HFFc6 (cell line): ENCODE data around the gene RGS3. TPM values are rescaled to one million over a fixed set of nuclear protein-coding genes. Genes with fewer than 3 reads are reported as not detected.
A peak's percentile ranks its signal among the peaks of the same experiment; 100 is the strongest.

ENCODE experiments used
- DNase-seq: peaks from one replicate; pipeline ENCODE4 v3.0.0-alpha.2; 2018
- H3K27ac Mint-ChIP-seq: 2 replicates; pipeline ENCODE4 v1.8.0; 2020; ENCODE audit warnings: mild to moderate bottlenecking, mixed read lengths
- H3K27me3 Mint-ChIP-seq: 2 replicates; pipeline ENCODE4 v1.8.0; 2021; ENCODE audit warnings: mild to moderate bottlenecking, moderate library complexity, mixed read lengths; ENCODE audit not compliant: insufficient read depth
- H3K36me3 Mint-ChIP-seq: 2 replicates; pipeline ENCODE4 v1.8.0; 2021; ENCODE audit warnings: low read depth, mixed read lengths
- H3K4me1 Mint-ChIP-seq: 2 replicates; pipeline ENCODE4 v1.8.0; 2020; ENCODE audit warnings: low read depth, mixed read lengths
- H3K4me3 Mint-ChIP-seq: 2 replicates; pipeline ENCODE4 v1.8.0; 2020; ENCODE audit warnings: mild to moderate bottlenecking, moderate library complexity, mixed read lengths
- H3K9me3 Mint-ChIP-seq: 2 replicates; pipeline ENCODE4 v1.8.0; 2020; ENCODE audit warnings: mild to moderate bottlenecking, mixed read lengths
- CTCF ChIP-seq: fragments of 200-600 bp; sonication (generic); IDR thresholded peaks from 2 replicates; pipeline ENCODE4 v1.5.0; 2021; ENCODE audit warnings: antibody characterized with exemption, mild to moderate bottlenecking
- total RNA-seq, 6 experiments: library from RNA; stranded (reverse); fragmentation: NEBNext Ultra II Directional; extraction: Animal tissue kit (Norgen Biotek cat#: 25700); gene quantifications; 2 replicates in 1 of 6; 3 replicates in 5 of 6; pipeline ENCODE4 v1.2.3, GENCODE V29; 2021

RGS3 gene
- total RNA-seq, 6 experiments from 2014 or later = 49.7 to 57.0 (median 52.5) TPM

GRCh38 chr9:113614843-113615648 lies 151.5 kb downstream of the RGS3 start:
- no peak for TF ChIP-seq CTCF
- Mint-ChIP-seq H3K27ac (peak overlapping the region; percentile 82), H3K36me3 (no peaks in the 10 kb centered on the region; the same call in 1 of the 2 replicates), H3K9me3 (no peaks in the 10 kb centered on the region), H3K4me1 (peaks cover 55% of the 10 kb centered on the region), H3K27me3 (no peaks in the 10 kb centered on the region), H3K4me3 (peak overlapping the region; percentile 58)
- no peak for DNase-seq

- Mint-ChIP-seq H3K4me1 (peaks cover 65% of the 10 kb centered on the region), H3K4me3 (no peak overlapping the region), H3K27ac (peak overlapping the region; percentile 22; the same call in 1 of the 2 replicates), H3K9me3 (no peaks in the 10 kb centered on the region), H3K27me3 (no peaks in the 10 kb centered on the region), H3K36me3 (no peaks in the 10 kb centered on the region; the same call in 1 of the 2 replicates)
- DNase-seq = no peak
- no peak for TF ChIP-seq CTCF
These were observed 152.6 kb downstream of the RGS3 start for GRCh38 chr9:113616116-113616515.

GRCh38 chr9:113616621-113617496 lies 153.3 kb downstream of the RGS3 start:
- TF ChIP-seq CTCF = no peak; the same call in 1 of the 2 replicates
- no peaks in the 10 kb centered on the region; the same call in 1 of the 2 replicates for H3K36me3 Mint-ChIP-seq
- no peak for DNase-seq
- no peaks in the 10 kb centered on the region for H3K27me3 Mint-ChIP-seq
- peak overlapping the region; percentile 22 for H3K27ac Mint-ChIP-seq
- no peak overlapping the region for H3K4me3 Mint-ChIP-seq
- peaks cover 73% of the 10 kb centered on the region for H3K4me1 Mint-ChIP-seq
- H3K9me3 Mint-ChIP-seq = no peaks in the 10 kb centered on the region

GRCh38 chr9:113617550-113617949 lies 154.0 kb downstream of the RGS3 start:
- no peak for TF ChIP-seq CTCF
- Mint-ChIP-seq H3K4me3 (no peak overlapping the region), H3K9me3 (no peaks in the 10 kb centered on the region), H3K27me3 (no peaks in the 10 kb centered on the region), H3K36me3 (no peaks in the 10 kb centered on the region; the same call in 1 of the 2 replicates), H3K27ac (no peak overlapping the region; the same call in 1 of the 2 replicates), H3K4me1 (peaks cover 80% of the 10 kb centered on the region)
- no peak for DNase-seq

GRCh38 chr9:113618836-113619490 lies 155.4 kb downstream of the RGS3 start:
- no peak for TF ChIP-seq CTCF
- H3K27me3 Mint-ChIP-seq = 0 out of 2 replicates have a peak, but pooled peaks cover 1% of the 10 kb centered on the region
- H3K4me1 Mint-ChIP-seq = peaks cover 93% of the 10 kb centered on the region
- no peaks in the 10 kb centered on the region; the same call in 1 of the 2 replicates for H3K36me3 Mint-ChIP-seq
- H3K9me3 Mint-ChIP-seq = no peaks in the 10 kb centered on the region
- H3K27ac Mint-ChIP-seq = peak overlapping the region; percentile 100; the same call in 1 of the 2 replicates
- H3K4me3 Mint-ChIP-seq = no peak overlapping the region
- no peak for DNase-seq
